Heart left ventricle (tissue), 16 donors: ENCODE data around the gene USP40. TPM values are rescaled to one million over a fixed set of nuclear protein-coding genes. Genes with fewer than 3 reads are reported as not detected.

Experiments
- ATAC-seq, 4 donors: fragments of 200-7000 bp; cut with Tn5 transposase; one replicate each; pipeline ENCODE4 v1.9.1; 2020 to 2022; ENCODE audit warnings: moderate library complexity in 4 of 4, mild to moderate bottlenecking in 3 of 4, moderate number of reproducible peaks in 1 of 4
- DNase-seq, 5 donors: peaks; one replicate each; pipeline ENCODE4 v3.0.0-alpha.2; 2020
- H3K27ac ChIP-seq, 12 donors: fragments of 200-600 bp; sonication (generic) in 4 of 12; one replicate each; pipeline versions ENCODE4 v1.5.0 to v1.8.0; 2016 to 2022; ENCODE audit warnings: mild to moderate bottlenecking in 2 of 12
- H3K27me3 ChIP-seq, 9 donors: fragments of 200-600 bp; sonication (generic) in 2 of 9; one replicate each; pipeline versions ENCODE4 v1.5.1 to v1.8.0; 2016 to 2022; ENCODE audit warnings: mild to moderate bottlenecking in 3 of 9
- H3K36me3 ChIP-seq, 9 donors: fragments of 200-600 bp; sonication (generic) in 2 of 9; one replicate each; pipeline versions ENCODE4 v1.5.0 to v1.8.0; 2018 to 2022; ENCODE audit warnings: mild to moderate bottlenecking in 2 of 9
- H3K4me1 ChIP-seq, 12 donors: fragments of 200-600 bp; sonication (generic) in 4 of 12; one replicate each; pipeline versions ENCODE4 v1.5.0 to v1.8.0; 2016 to 2022; ENCODE audit warnings: mild to moderate bottlenecking in 3 of 12
- H3K4me3 ChIP-seq, 12 donors: fragments of 200-600 bp; sonication (generic) in 4 of 12; one replicate each; pipeline versions ENCODE4 v1.5.0 to v1.8.0; 2017 to 2022; ENCODE audit warnings: mild to moderate bottlenecking in 9 of 12, moderate library complexity in 4 of 12
- H3K9me3 ChIP-seq, 12 donors: fragments of 200-600 bp; sonication (generic) in 4 of 12; one replicate each; pipeline versions ENCODE4 v1.5.0 to v1.8.0; 2016 to 2022; ENCODE audit warnings: mild to moderate bottlenecking in 1 of 12
- POLR2A ChIP-seq, 2 donors: fragments of 450-650 bp; IDR thresholded peaks; one replicate each; pipeline ENCODE4 v1.6.1; 2017; ENCODE audit warnings: antibody characterized with exemption in 2 of 2, mild to moderate bottlenecking in 2 of 2, moderate library complexity in 2 of 2
- WGBS, 4 donors: extraction: QIAGEN DNeasy Blood & Tissue Kit in 2 of 4; methylation state at CpG; one replicate each; pipeline versions ENCODE4 v1.1.5 to v1.1.7; 2013 to 2018; 5-methylcytosine and 5-hydroxymethylcytosine counted together
- intact Hi-C, 10 donors: fragments of 100-400 bp; cut with DNase I; formaldehyde crosslinking; loops; one replicate each; pipeline versions ENCODE4 v1.11.1 to v1.14.2; 2022
- polyA plus RNA-seq, 2 donors: library from polyadenylated mRNA; stranded (reverse); fragments of 200-250 nt; gene quantifications; one replicate each; pipeline ENCODE4 v1.2.3, GENCODE V29; 2013
- total RNA-seq, 9 donors: library from RNA; depleted of rRNA in 2 of 9; stranded (reverse); fragments of >200 nt in 2 of 9; fragmentation: NEBNext Ultra II Directional in 3 of 9; extraction: Animal tissue kit (Norgen Biotek cat#: 25700) in 3 of 9; gene quantifications; one replicate each; pipeline versions ENCODE4 v1.1.0 to v1.2.4, GENCODE V29; 2016 to 2023
- TF ChIP-seq, protein P1 (sequence below), 12 donors: fragments of 200-600 bp; sonication (generic) in 4 of 12; IDR thresholded peaks; one replicate each; pipeline versions ENCODE4 v1.5.0 to v1.8.0; 2018 to 2022; ENCODE audit warnings: antibody characterized with exemption in 12 of 12, mild to moderate bottlenecking in 5 of 12
- donor health status: ischemic (EF 13 %, LVEDD 7.1; RV severe dilation, severe dysfunction).
- donor health status: healthy with polysubstance abuse.
- donor health status: DM: no; HTN: yes; CAD: no.
- donor health status: DM: no; HTN: no; CAD: no.
- donor health status: ischemic (EF 25% LVEDD 6.9; RV normal size, moderate dysfunction).
- donor health status: ischemic (EF 25% LVEDD 5.7; RV mildly dilated, moderate dysfunction).
- donor health status: healthy.
- donor health status: DM: yes; HTN: yes; CAD: no.
- donor health status: ischemic (EF 35%, LVEDD 5.7; RV mildly dilated, moderate dysfunction).
- donor health status: nonischemic (EF 11% LVEDD 7.7; RV severe dilation, severe dysfunction).
- donor health status: DM: yes; HTN: yes; CAD: no.
- donor health status: PGD.
- donor health status: ischemic (EF 29% LVEDD 5.4; RV normal size, mild dysfunction).
- donor health status: nonischemic (EF 23%, LVEDD 6.1; RV moderate dilation, normal function).

USP40 gene
- total and polyA plus RNA-seq, 11 donors = 11.1 to 21.8 (median 18.2) TPM

DNA sequence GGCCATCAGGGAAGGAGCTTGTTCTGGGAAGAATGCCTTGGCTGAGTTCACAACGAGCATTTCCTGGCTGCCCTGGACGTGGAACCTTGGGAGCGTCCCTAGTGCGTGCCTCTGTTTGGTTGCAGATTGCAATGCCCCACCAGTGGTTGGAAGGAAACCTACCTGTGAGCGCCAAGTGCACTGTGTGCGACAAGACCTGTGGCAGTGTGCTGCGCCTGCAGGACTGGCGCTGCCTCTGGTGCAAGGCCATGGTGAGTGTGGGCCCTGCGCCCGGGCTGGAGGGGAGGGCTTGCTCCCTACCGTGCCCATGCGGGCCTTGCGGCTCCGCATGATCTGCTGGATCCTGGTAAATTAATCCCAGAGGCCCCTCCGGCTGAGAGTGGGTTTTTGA, 130.4 kb downstream of the USP40 start:
- WGBS, 4 donors = 73 to 85% (median 79%) methylated on average over 12 to 15 of the region's 15 CpGs
- peaks cover 0 to 65% (median 53%) of the 10 kb centered on the region in 9 donors for H3K36me3 ChIP-seq
- H3K27ac ChIP-seq = peak overlapping the region in 3 of 12 donors; percentile 26 to 43 (median 38)
- no peaks in the 10 kb centered on the region for H3K27me3 ChIP-seq
- no peak for DNase-seq
- no peak overlapping the region for H3K4me3 ChIP-seq
- ATAC-seq = peak in 3 of 4 donors; percentile 16 to 37 (median 27)
- H3K4me1 ChIP-seq = peaks cover 0 to 54% (median 17%) of the 10 kb centered on the region in 12 donors
- intact Hi-C loops = no loop called here
- H3K9me3 ChIP-seq = no peaks in the 10 kb centered on the region
- TF ChIP-seq, protein P1, sequence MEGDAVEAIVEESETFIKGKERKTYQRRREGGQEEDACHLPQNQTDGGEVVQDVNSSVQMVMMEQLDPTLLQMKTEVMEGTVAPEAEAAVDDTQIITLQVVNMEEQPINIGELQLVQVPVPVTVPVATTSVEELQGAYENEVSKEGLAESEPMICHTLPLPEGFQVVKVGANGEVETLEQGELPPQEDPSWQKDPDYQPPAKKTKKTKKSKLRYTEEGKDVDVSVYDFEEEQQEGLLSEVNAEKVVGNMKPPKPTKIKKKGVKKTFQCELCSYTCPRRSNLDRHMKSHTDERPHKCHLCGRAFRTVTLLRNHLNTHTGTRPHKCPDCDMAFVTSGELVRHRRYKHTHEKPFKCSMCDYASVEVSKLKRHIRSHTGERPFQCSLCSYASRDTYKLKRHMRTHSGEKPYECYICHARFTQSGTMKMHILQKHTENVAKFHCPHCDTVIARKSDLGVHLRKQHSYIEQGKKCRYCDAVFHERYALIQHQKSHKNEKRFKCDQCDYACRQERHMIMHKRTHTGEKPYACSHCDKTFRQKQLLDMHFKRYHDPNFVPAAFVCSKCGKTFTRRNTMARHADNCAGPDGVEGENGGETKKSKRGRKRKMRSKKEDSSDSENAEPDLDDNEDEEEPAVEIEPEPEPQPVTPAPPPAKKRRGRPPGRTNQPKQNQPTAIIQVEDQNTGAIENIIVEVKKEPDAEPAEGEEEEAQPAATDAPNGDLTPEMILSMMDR (IDR thresholded peaks at IDR 0.05) = no peak
- TF ChIP-seq POLR2A (IDR thresholded peaks at IDR 0.05) = no peak

DNA sequence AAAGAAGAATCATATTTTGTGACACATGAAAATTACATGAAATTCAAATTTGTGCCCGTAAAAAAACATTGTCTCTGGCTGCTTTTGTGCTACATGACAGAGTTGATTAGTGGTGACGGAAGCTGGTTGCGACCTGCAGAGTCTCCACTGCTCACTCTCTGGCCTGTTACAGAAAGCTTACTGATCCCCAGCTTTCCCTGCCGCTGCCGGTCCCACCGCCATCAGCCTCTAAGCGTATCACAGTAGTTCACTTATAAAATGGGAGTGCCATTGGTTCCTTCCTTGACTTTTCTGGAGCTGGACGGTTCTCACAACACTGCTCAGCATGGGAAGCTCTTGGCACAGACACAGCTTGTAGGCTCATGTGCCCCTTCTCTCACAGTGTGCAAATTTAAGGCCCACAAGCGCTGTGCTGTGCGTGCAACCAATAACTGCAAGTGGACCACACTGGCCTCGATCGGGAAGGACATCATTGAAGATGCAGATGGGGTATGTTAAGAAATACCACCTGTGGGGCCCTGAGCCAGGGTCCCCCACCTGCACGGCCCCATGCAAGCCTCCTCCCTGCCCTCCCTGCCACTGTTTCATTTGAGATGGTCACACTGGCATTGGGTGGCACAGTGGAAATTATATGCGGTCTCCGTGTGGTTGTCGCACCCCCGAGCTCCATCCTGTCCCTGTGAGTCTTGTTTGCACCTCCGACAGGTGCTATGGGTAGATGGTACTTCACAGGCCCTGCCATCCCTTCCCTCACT, 131.0 kb downstream of the USP40 start:
- 93 to 97% (median 95%) methylated on average over 17 to 18 of the region's 18 CpGs for WGBS, 4 donors
- Histone ChIP-seq H3K9me3 (no peaks in the 10 kb centered on the region), H3K4me1 (peaks cover 0 to 58% (median 19%) of the 10 kb centered on the region in 12 donors), H3K27me3 (no peaks in the 10 kb centered on the region), H3K36me3 (peaks cover 0 to 63% (median 53%) of the 10 kb centered on the region in 9 donors), H3K27ac (peak overlapping the region in 2 of 12 donors; percentile 26 to 38), H3K4me3 (no peak overlapping the region)
- DNase-seq = peak in 1 of 5 donors; percentile 11
- no peak for TF ChIP-seq POLR2A (IDR thresholded peaks at IDR 0.05)
- TF ChIP-seq, protein P1 (IDR thresholded peaks at IDR 0.05) = no peak
- intact Hi-C loops = no loop called here
- no peak for ATAC-seq

DNA sequence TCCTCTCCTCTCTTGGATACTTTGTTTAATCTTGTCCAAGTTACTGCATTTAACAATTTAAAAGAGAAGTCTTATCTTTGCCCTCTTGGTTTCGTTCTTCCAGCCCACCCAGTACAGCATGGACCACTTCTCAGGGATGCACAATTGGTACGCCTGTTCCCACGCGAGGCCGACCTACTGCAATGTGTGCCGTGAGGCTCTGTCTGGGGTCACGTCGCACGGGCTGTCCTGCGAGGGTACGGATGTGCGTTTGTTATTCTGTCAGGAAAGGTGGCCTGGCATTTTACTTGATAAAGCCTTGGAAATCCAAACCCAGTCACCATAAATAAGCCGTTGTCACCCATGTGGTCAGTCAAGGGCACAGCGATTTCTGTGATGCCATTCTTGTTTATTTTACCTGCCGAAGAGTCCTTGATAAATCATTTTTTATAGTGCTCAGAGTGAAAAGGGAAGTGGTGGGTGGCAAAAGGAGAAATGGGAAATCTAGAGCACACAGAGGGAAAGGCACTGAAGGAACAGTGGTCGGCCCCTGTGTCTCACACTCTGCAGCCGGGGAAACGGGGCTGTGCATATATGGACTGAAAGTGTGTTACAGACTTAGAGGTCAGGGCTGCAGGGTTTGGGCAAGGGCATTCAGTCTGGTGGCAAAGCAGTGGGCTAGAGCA, 131.8 kb downstream of the USP40 start:
- H3K27me3 ChIP-seq = no peaks in the 10 kb centered on the region
- no peak overlapping the region for H3K4me3 ChIP-seq
- H3K9me3 ChIP-seq = no peaks in the 10 kb centered on the region
- WGBS, 4 donors = 83 to 91% (median 88%) methylated on average over 18 of the region's 18 CpGs
- H3K36me3 ChIP-seq = peaks cover 0 to 55% (median 47%) of the 10 kb centered on the region in 9 donors
- H3K4me1 ChIP-seq = peaks cover 0 to 59% (median 24%) of the 10 kb centered on the region in 12 donors
- ATAC-seq (no peak), DNase-seq (peak in 1 of 5 donors; percentile 15)
- TF ChIP-seq, protein P1 (IDR thresholded peaks at IDR 0.05) = no peak
- TF ChIP-seq POLR2A (IDR thresholded peaks at IDR 0.05) = no peak
- intact Hi-C loops = no loop called here
- peak overlapping the region in 1 of 12 donors; percentile 26 for H3K27ac ChIP-seq

DNA sequence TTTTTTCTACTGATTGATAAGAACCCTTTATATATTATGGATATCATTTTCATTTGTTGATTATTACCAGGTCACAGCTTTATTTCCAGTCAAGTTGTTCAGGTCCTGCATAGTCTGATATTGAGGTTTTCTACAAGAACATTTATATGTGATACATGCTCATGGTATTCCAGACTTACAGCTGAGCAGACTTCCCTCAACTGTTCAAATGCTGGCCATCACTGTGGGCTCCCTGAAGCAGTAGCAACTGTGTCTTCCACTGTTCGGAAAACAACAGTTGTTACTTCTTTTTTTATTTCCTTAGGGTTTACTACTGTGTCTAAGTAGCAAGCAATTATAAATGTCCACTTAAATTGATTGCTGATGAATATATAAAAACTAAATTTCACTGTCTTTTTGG, 132.8 kb downstream of the USP40 start:
- TF ChIP-seq POLR2A (IDR thresholded peaks at IDR 0.05) = no peak
- TF ChIP-seq, protein P1 (IDR thresholded peaks at IDR 0.05) = no peak
- peaks cover 0 to 45% (median 39%) of the 10 kb centered on the region in 9 donors for H3K36me3 ChIP-seq
- no peak overlapping the region for H3K4me3 ChIP-seq
- DNase-seq (no peak), ATAC-seq (no peak)
- WGBS, 4 donors = 74 to 86% (median 82%) methylated on average over 1 of the region's 1 CpG
- H3K9me3 ChIP-seq = no peaks in the 10 kb centered on the region
- H3K27me3 ChIP-seq = no peaks in the 10 kb centered on the region
- peaks cover 0 to 59% (median 25%) of the 10 kb centered on the region in 12 donors for H3K4me1 ChIP-seq
- H3K27ac ChIP-seq = no peak overlapping the region
- intact Hi-C loops = no loop called here
